GM12801 (cell line): ENCODE results near the gene FGF19.

Experiments
- CTCF ChIP-seq: IDR thresholded peaks from one replicate; pipeline ENCODE4 v1.5.1; 2011; ENCODE audit warnings: control low read depth; ENCODE audit not compliant: insufficient read length; ENCODE audit errors: extremely low read depth

FGF19 gene

GRCh38 chr11:69671734-69672465, 31.9 kb downstream of the FGF19 start:
- no peak for TF ChIP-seq CTCF

DNA sequence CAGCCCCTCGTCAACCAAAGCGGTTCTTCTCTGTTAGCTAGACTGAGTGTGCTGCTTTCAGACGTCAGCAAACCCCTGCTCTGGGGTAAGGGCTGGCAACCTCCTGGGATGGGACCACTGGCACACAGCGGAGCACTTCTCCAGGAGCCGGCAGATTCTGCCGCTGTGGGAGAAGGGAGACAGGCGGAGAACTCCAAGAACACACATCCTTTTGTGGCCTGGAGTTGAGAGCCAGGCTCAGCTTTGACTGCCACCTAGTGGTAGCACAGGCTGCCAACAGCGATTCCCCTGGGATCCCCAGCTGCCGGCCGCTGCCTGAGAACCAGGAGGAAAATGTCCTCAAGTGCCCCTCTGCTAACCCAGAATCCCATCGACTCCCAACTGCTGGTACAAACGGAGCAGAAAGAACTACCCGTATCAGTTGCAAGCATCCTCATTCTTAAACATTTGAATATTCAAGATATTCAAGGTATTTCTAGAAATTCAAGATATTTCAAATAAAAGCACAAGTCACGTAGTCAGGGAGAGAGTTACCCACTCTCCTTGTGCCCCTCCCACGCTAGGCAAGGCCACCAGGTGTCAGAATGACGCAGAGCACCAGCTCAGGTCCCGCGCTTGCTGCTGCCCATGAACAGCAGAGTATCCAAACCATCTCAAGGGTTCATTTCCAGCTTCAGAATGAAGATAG, 33.5 kb downstream of the FGF19 start:
- TF ChIP-seq CTCF = no peak

DNA sequence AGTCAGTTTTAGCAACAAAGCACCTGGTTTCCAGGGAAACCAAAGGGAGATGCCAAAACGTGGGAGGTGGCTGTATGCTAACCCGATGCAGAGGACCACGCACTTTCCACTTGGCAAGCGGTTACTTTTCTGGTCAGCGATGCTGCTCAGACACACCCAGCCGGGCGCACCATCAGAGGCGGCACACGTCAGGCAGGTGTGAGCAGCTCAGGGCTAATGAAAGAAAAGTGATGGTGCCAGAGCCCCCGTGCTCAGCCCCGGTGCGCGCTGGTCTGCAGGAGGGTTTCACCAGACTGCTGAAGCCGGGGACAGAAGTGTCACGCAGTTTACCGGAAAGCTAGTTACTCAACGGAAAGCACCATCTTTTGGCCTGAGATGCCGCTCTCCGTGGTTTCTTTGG, 34.3 kb downstream of the FGF19 start:
- no peak for TF ChIP-seq CTCF

DNA sequence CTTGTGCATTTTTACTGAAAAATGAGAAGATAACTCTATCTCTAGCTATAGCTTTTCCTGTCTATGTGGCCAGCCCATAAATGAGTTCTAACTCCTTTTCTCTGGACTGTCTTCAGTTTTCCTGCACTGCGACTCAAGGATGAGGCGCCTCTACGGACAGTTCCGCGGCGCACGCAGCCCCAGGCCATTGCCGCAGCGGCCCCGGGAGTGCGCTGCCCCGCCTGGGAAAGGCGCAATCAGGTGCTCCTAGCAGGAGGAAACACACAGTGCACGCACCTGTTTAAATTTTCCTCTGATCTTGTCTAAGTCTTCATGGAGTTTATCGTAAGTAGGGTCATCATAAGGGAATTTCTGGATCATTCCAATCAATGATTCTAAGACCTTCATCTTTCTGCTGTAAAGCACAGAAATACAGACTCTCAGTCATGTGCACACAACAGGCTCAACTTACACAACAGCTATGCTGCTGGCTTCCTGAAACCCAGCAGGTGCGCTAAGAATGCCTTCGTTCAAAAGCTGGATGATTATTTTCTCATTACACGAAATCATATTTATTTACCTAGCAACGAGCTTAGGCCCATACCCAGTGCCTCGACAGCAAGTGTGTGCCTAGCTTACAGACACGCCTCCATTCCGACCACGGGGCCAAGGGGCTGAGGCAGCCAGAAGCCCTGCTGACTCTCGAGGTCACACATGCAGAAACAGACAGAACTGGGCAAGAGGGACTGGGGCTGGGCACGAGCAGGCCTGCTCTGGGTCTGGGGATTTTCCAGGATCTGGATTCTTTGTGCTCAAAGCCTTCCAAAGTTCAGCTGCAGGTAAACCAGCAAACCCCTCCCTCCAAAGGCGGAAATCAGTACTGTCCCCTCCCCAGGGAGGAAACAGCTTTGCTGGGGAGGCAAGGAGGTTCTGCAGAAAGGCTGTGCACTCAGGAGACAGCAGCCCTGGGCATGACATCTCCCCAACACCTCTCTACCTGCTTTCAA, 35.9 kb downstream of the FGF19 start:
- no peak for TF ChIP-seq CTCF

DNA sequence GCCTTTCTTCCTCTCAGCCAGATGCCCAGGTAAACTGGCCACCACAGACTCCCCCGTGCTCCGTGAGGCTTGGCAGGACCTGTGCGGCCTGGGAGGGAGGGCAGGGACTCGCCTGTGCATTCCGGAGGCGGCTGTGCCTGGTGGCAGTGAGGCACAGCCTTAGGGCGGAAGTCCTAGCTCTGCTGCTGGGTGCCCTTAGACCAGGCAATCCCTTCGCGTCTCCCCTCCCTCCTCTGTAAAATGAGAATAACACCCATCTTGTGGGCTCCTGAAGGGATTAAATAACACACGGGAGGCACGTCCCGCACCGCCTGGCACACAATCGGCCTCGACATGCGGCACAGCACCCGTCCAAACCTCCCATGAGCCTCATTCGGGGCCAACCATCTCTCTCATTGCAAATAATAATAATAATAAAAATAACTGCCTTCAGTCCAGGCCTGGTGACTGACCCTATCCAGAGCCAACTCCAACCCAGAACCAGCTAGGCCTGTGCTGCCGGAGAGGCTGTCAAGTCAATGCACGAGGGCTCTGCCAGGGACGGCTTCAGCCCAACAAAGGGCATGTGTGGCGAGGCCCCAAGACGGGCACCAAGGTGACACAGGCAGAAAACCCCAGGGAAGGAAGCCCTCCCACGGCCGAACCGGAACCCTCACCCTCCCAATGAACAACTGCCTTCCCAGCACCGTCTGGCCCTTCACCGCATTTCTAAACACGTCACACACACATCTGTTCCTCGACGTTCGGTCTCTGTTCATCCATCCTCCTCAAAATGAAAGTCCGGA, 36.9 kb downstream of the FGF19 start:
- TF ChIP-seq CTCF = no peak

DNA sequence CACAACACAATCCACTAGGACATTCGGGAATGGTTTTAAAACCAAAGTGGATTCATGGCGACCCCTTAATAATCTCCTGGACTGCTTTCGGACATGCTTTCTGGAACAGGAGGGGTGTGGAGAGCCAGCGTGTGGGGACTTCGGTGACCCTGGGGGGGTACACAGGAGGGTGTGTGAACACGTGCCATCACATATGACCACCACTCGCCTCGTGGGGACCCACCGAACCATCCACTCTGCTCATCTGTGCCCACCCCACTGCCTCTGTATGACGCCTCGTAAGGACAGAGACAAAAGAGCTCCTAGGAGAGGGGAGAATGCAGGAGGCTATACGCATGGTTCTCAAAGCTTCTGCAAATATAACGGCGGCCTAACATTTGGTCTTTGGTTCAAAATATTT, 37.6 kb downstream of the FGF19 start:
- TF ChIP-seq CTCF = no peak

DNA sequence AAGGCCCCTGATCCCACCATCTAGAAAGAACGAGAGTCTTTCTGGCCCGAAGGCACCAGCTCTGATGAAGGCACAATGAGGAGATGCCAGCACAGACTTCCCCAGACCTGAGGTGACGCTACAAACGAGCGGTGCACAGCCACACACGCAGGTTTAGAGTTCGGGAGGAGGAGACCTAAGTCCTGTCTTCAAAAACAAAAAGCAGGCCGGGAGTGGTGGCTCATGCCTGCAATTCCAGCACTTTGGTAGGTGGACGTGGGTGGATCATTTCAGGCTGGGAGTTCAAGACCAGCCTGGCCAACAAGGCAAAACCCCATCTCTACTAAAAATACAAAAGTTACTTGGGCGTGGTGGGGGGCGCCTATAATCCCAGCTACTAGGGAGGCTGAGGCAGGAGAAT, 38.2 kb downstream of the FGF19 start:
- no peak for TF ChIP-seq CTCF
